PC-3 (cell line): Measurements from ENCODE around the gene SKAP1. TPM values are rescaled to one million over a fixed set of nuclear protein-coding genes. Genes with fewer than 3 reads are reported as not detected.

Experiments
- ATAC-seq: fragments of 200-7000 bp; cut with Tn5 transposase; 2 replicates; pipeline ENCODE4 v1.9.1; 2020; ENCODE audit warnings: mild to moderate bottlenecking, moderate library complexity
- BruUV-seq: library from RNA; stranded (reverse); fragments of 400-500 nt; replicated peaks from 2 replicates; lab custom pipeline; 2021; lab: Mats Ljungman, UMichigan
- CTCF ChIA-PET: fragments of 300-600 bp; sonication (Branson Sonifier 250); formaldehyde crosslinking; loops from one replicate; lab custom pipeline; 2022; ENCODE audit warnings: antibody characterized with exemption; lab: Charles Lee
- POLR2A ChIA-PET: fragments of 300-600 bp; sonication (Branson Sonifier 250); formaldehyde crosslinking; loops from one replicate; lab custom pipeline; 2022; ENCODE audit warnings: antibody characterized with exemption; ENCODE audit not compliant: unreplicated experiment; lab: Charles Lee
- DNase-seq: peaks from one replicate; pipeline ENCODE4 v3.0.0-alpha.2; 2015
- H2AFZ ChIP-seq: fragments of 300-600 bp; sonication (generic); 2 replicates; pipeline ENCODE4 v1.6.0; 2016; ENCODE audit warnings: antibody characterized with exemption, low read length
- H3F3A ChIP-seq: fragments of 300-600 bp; sonication (generic); one replicate; pipeline ENCODE4 v1.6.0; 2017; ENCODE audit warnings: antibody characterized with exemption, low read length, control low read depth, mild to moderate bottlenecking; ENCODE audit not compliant: unreplicated experiment
- H3K27ac ChIP-seq: fragments of 300-600 bp; sonication (generic); 2 replicates; pipeline ENCODE4 v1.5.1; 2016; ENCODE audit warnings: mild to moderate bottlenecking, low read length
- H3K27me3 ChIP-seq: fragments of 300-600 bp; sonication (generic); 2 replicates; pipeline ENCODE4 v1.6.1; 2016; ENCODE audit warnings: low read length, mixed read lengths
- H3K36me3 ChIP-seq: fragments of 300-600 bp; sonication (generic); 2 replicates; pipeline ENCODE4 v1.6.1; 2016; ENCODE audit warnings: low read depth, mixed run types, low read length, mixed read lengths
- H3K4me1 ChIP-seq: fragments of 300-600 bp; sonication (generic); 2 replicates; pipeline ENCODE4 v1.5.1; 2016; ENCODE audit warnings: low read length; ENCODE audit not compliant: insufficient read depth
- H3K4me2 ChIP-seq: fragments of 300-600 bp; sonication (generic); 2 replicates; pipeline ENCODE4 v1.6.0; 2016; ENCODE audit warnings: low read length
- H3K4me3 ChIP-seq: fragments of 300-600 bp; sonication (generic); 2 replicates; pipeline ENCODE4 v1.5.1; 2016; ENCODE audit warnings: mild to moderate bottlenecking, low read length, mixed read lengths
- H3K79me2 ChIP-seq: fragments of 300-600 bp; sonication (generic); 2 replicates; pipeline ENCODE4 v1.6.1; 2017; ENCODE audit warnings: low read length, mixed read lengths
- H3K9ac ChIP-seq: fragments of 300-600 bp; sonication (generic); 2 replicates; pipeline ENCODE4 v1.6.0; 2016; ENCODE audit warnings: mild to moderate bottlenecking, low read length
- H3K9me2 ChIP-seq: fragments of 300-600 bp; sonication (generic); replicated peaks from 2 replicates; pipeline ENCODE4 v1.6.1; 2016; ENCODE audit warnings: mixed run types, low read length, mixed read lengths
- H3K9me3 ChIP-seq: fragments of 300-600 bp; sonication (generic); 2 replicates; pipeline ENCODE4 v1.6.1; 2016; ENCODE audit warnings: low read length, mixed read lengths
- H4K20me1 ChIP-seq: fragments of 300-600 bp; sonication (generic); 2 replicates; pipeline ENCODE4 v1.6.1; 2016; ENCODE audit warnings: low read length, mixed read lengths
- EZH2 ChIP-seq: fragments of 300-600 bp; sonication (generic); IDR thresholded peaks from one replicate; pipeline ENCODE4 v1.6.1; 2017; ENCODE audit warnings: antibody characterized with exemption, mild to moderate bottlenecking, low read length; ENCODE audit not compliant: unreplicated experiment
- EZH2phosphoT487 ChIP-seq: fragments of 300-600 bp; sonication (generic); IDR thresholded peaks from 2 replicates; pipeline ENCODE4 v1.6.1; 2018; ENCODE audit warnings: mild to moderate bottlenecking, antibody characterized with exemption, low read length, borderline replicate concordance
- intact Hi-C: fragments of 100-400 bp; cut with micrococcal nuclease; formaldehyde crosslinking; loops from 2 replicates; pipeline ENCODE4 v1.9.0; 2023
- total RNA-seq: library from RNA; depleted of rRNA; stranded (reverse); fragments of >200 nt; gene quantifications from 2 replicates; pipeline ENCODE4 v1.2.3, GENCODE V29; 2014
- TF ChIP-seq, protein P1 (sequence below): fragments of 300-600 bp; sonication (generic); conservative IDR thresholded peaks from 2 replicates; pipeline ENCODE4 v1.5.1; 2017; ENCODE audit warnings: antibody characterized with exemption, low read depth, mild to moderate bottlenecking, low read length

Gene SKAP1
- total RNA-seq, 1 experiment from 2014 or later, result not detected

DNA sequence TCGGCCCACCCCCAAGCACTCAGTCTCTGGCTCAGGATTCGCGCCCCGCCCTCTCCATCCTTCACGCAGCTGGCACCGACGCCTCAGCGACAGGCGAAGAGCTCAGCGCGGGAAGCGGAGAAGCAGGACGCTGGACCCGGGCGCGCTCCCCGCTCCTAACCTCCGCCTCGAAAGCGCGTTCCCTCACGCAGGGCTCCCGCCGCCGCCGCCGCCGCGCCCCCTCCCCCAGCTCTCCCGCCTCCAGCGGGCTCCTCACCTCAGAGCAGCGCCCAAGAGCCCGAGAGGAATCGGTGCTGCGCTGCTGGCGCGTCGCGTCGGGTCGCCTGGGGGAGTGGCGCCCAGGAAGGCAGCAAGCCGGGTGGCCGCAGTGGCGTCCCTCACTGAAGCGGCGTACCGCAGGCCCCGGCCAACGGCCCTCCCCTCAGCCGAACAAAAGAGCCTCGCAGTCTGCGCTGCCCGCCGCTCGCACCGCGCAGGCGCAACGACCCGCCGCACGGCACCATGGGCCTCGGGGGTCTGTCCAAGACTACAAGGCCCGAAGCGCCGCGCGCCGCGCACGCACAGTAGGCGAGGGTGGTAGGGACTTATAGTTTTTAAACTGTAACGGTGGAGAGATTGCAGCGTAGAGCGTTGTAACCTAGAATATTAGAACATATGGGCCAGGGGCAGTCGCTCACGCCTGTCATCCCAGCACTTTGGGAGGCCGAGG lies 328.8 kb downstream of the SKAP1 start, which contains the start of gene CBX1:
CBX1 (minus strand) TSS at position 467 of the 709 bp plus-strand sequence. CDS start 24,474 bp downstream, outside the sequence.
- Histone ChIP-seq H3F3A (no peaks in the 10 kb centered on the region), H3K79me2 (peaks cover 50% of the 10 kb centered on the region), H3K27me3 (no peaks in the 10 kb centered on the region), H3K27ac (peak within 1 kb of the TSS; percentile 67), H3K9me3 (no peaks in the 10 kb centered on the region), H3K4me1 (peaks cover 10% of the 10 kb centered on the region), H3K9ac (peak within 1 kb of the TSS; percentile 85), H3K36me3 (peaks cover 3% of the 10 kb centered on the region; the same call in 1 of the 2 replicates), H3K4me2 (peak within 1 kb of the TSS; percentile 93), H3K9me2 (no peaks in the 10 kb centered on the region), H2AFZ (peak within 1 kb of the TSS; percentile 73), H3K4me3 (peak within 1 kb of the TSS; percentile 78), H4K20me1 (peaks cover 16% of the 10 kb centered on the region)
- CTCF ChIA-PET, result no interaction called here
- POLR2A ChIA-PET, result interaction anchor here (0.7 to 1.1 kb wide), 2 partner anchors 11 to 143 kb away, joined by 3 to 4 read pairs; no protein-coding TSS in a partner anchor
- DNase-seq (peak; percentile 96), ATAC-seq (peak; percentile 95)
- TF ChIP-seq EZH2, result no peak
- TF ChIP-seq, protein P1, sequence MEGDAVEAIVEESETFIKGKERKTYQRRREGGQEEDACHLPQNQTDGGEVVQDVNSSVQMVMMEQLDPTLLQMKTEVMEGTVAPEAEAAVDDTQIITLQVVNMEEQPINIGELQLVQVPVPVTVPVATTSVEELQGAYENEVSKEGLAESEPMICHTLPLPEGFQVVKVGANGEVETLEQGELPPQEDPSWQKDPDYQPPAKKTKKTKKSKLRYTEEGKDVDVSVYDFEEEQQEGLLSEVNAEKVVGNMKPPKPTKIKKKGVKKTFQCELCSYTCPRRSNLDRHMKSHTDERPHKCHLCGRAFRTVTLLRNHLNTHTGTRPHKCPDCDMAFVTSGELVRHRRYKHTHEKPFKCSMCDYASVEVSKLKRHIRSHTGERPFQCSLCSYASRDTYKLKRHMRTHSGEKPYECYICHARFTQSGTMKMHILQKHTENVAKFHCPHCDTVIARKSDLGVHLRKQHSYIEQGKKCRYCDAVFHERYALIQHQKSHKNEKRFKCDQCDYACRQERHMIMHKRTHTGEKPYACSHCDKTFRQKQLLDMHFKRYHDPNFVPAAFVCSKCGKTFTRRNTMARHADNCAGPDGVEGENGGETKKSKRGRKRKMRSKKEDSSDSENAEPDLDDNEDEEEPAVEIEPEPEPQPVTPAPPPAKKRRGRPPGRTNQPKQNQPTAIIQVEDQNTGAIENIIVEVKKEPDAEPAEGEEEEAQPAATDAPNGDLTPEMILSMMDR, result no peak
- BruUV-seq, result no TSS peak
- intact Hi-C loops, result loop anchor here (2.0 kb wide), 3 partner anchors 30 to 76 kb away; partner anchors contain the start of gene NFE2L1

DNA sequence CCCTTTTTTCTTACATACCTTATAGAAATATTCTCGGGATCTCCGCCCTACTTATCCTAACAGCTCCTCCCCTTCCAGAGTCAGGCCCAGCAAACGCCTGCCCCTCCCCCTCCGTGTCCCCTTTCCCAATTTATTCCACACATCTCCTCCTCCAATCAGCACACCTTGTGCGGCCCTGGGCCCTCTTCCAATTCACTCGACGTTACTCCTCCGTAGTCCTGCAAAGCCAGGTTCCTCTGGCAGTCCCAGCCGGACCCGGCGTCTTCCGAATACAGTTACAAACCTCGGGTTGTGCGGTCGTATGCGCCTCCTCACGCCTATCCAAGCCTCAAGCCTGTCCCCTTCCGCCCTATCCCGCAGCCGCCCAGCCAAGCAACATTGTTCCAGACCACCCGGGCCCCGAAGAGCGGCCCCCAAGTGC lies 329.4 kb downstream of the SKAP1 start:
- ChIA-PET CTCF (interaction anchor here (0.7 kb wide), 1 partner anchor 75 kb away, joined by 4 read pairs; no protein-coding TSS in a partner anchor), POLR2A (interaction anchor here (0.7 to 1.1 kb wide), 2 partner anchors 11 to 144 kb away, joined by 3 to 4 read pairs; no protein-coding TSS in a partner anchor)
- Histone ChIP-seq H3K9me3 (no peaks in the 10 kb centered on the region), H3K27me3 (no peaks in the 10 kb centered on the region), H4K20me1 (peaks cover 16% of the 10 kb centered on the region), H3F3A (no peaks in the 10 kb centered on the region), H3K4me1 (peaks cover 10% of the 10 kb centered on the region), H3K9me2 (no peaks in the 10 kb centered on the region), H3K27ac (peak overlapping the region; percentile 67), H3K4me2 (peak overlapping the region; percentile 93), H3K79me2 (peaks cover 55% of the 10 kb centered on the region), H2AFZ (peak overlapping the region; percentile 73), H3K9ac (peak overlapping the region; percentile 85), H3K4me3 (peak overlapping the region; percentile 78), H3K36me3 (peaks cover 4% of the 10 kb centered on the region; the same call in 1 of the 2 replicates)
- DNase-seq (peak; percentile 79), ATAC-seq (peak; percentile 52)
- no TSS peak for BruUV-seq
- TF ChIP-seq, protein P1, result no peak
- TF ChIP-seq EZH2phosphoT487 (no peak), EZH2 (no peak)
- intact Hi-C loops, result loop anchor here (2.0 kb wide), 3 partner anchors 30 to 76 kb away; partner anchors contain the start of gene NFE2L1
